H1 (cell line): ENCODE data around the gene FGB. TPM values are rescaled to one million over a fixed set of nuclear protein-coding genes. Genes with fewer than 3 reads are reported as not detected.

Source experiments
- CTCF ChIA-PET: fragments of 300-600 bp; sonication (Branson Sonifier 250); formaldehyde crosslinking; loops from one replicate; lab custom pipeline; 2021; ENCODE audit not compliant: partially characterized antibody; lab: Charles Lee
- POLR2A ChIA-PET: fragments of 300-600 bp; sonication (Branson Sonifier 250); formaldehyde crosslinking; loops from one replicate; lab custom pipeline; 2021; ENCODE audit warnings: inconsistent platforms; ENCODE audit not compliant: partially characterized antibody; lab: Charles Lee
- DNase-seq, 2 experiments: peaks; one replicate each; pipeline versions ENCODE4 v3.0.0 to v3.0.0-alpha.2; 2010 to 2022; ENCODE audit warnings: low spot score in 2 of 2, low read depth in 1 of 2, mixed read lengths in 1 of 2
- FAIRE-seq: peaks from 2 replicates; lab custom pipeline; 2011; peaks lifted over from hg19 to GRCh38; lab: Jason Lieb, UNC
- H2AFZ ChIP-seq: 2 replicates; pipeline ENCODE4 v1.8.1; 2012; ENCODE audit warnings: low read length, inconsistent platforms
- H2AK5ac ChIP-seq: 2 replicates; pipeline ENCODE4 v1.6.1; 2013; ENCODE audit warnings: low read depth, low read length
- H2BK120ac ChIP-seq: replicated peaks from 2 replicates; pipeline ENCODE3; 2013; ENCODE audit warnings: low read depth, low read length, inconsistent platforms
- H2BK12ac ChIP-seq: 2 replicates; pipeline ENCODE4 v1.6.1; 2013; ENCODE audit warnings: low read depth, low read length
- H2BK15ac ChIP-seq: 2 replicates; pipeline ENCODE4 v1.6.1; 2013; ENCODE audit warnings: low read length
- H2BK20ac ChIP-seq: 2 replicates; pipeline ENCODE4 v1.6.1; 2013; ENCODE audit warnings: low read length
- H2BK5ac ChIP-seq: 2 replicates; pipeline ENCODE4 v1.6.1; 2013; ENCODE audit warnings: low read depth, low read length
- H3K14ac ChIP-seq: 2 replicates; pipeline ENCODE4 v1.6.1; 2013; ENCODE audit warnings: inconsistent platforms; ENCODE audit not compliant: insufficient read length
- H3K18ac ChIP-seq: 2 replicates; pipeline ENCODE4 v1.6.1; 2013; ENCODE audit warnings: low read length; ENCODE audit errors: extremely low read depth
- H3K23ac ChIP-seq: 2 replicates; pipeline ENCODE4 v1.6.1; 2013; ENCODE audit warnings: inconsistent platforms; ENCODE audit not compliant: insufficient read length
- H3K23me2 ChIP-seq: 2 replicates; pipeline ENCODE4 v1.6.1; 2013; ENCODE audit warnings: low read depth, low read length
- H3K27ac ChIP-seq: 2 replicates; pipeline ENCODE4 v1.6.1; 2011; ENCODE audit warnings: low read depth, low read length, inconsistent platforms
- H3K27me3 ChIP-seq, 4 experiments: replicated peaks in 1 of 4; 1 replicate in 1 of 4; 2 replicates in 3 of 4; pipeline versions ENCODE4 v1.6.1 to v1.8.1; 2011 to 2013; ENCODE audit warnings: low read length in 3 of 4, mild to moderate bottlenecking in 3 of 4, inconsistent platforms in 2 of 4, mixed read lengths in 2 of 4, moderate library complexity in 1 of 4; ENCODE audit not compliant: control insufficient read depth in 3 of 4, insufficient read depth in 3 of 4; ENCODE audit errors: extremely low read depth in 1 of 4
- H3K36me3 ChIP-seq, 4 experiments: 2 replicates each; pipeline versions ENCODE4 v1.6.1 to v1.8.1; 2011 to 2013; ENCODE audit warnings: mild to moderate bottlenecking in 4 of 4, low read length in 3 of 4, moderate library complexity in 2 of 4, control low read depth in 1 of 4, inconsistent platforms in 1 of 4; ENCODE audit not compliant: insufficient read depth in 4 of 4, control insufficient read depth in 2 of 4
- H3K4ac ChIP-seq: replicated peaks from 2 replicates; pipeline ENCODE3; 2013; ENCODE audit warnings: low read length, low read depth, mixed read lengths, inconsistent platforms; ENCODE audit not compliant: insufficient read length
- H3K4me1 ChIP-seq, 4 experiments: replicated peaks in 1 of 4; 1 replicate in 1 of 4; 2 replicates in 3 of 4; pipeline versions ENCODE4 v1.6.1 to v1.8.1; 2011 to 2013; ENCODE audit warnings: low read length in 3 of 4, inconsistent platforms in 2 of 4, mixed read lengths in 1 of 4; ENCODE audit not compliant: insufficient read depth in 4 of 4, control insufficient read depth in 3 of 4
- H3K4me2 ChIP-seq, 2 experiments: 2 replicates each; pipeline versions ENCODE4 v1.6.1 to v1.8.1; 2011 to 2013; ENCODE audit warnings: low read depth in 2 of 2, low read length in 2 of 2, control low read depth in 1 of 2, inconsistent platforms in 1 of 2, mild to moderate bottlenecking in 1 of 2; ENCODE audit not compliant: insufficient read depth in 1 of 2
- H3K4me3 ChIP-seq, 4 experiments: fragments of 200-600, 300-600 bp in 1 of 4; sonication (generic), shearing (Covaris generic), sonication (Bioruptor Twin) in 1 of 4; 2 replicates each; pipeline versions ENCODE4 v1.5.1 to v1.8.1; 2011 to 2016; ENCODE audit warnings: low read length in 4 of 4, low read depth in 3 of 4, control low read depth in 2 of 4, inconsistent platforms in 2 of 4, mild to moderate bottlenecking in 2 of 4, mixed read lengths in 1 of 4, moderate library complexity in 1 of 4; ENCODE audit not compliant: insufficient read depth in 2 of 4; ENCODE audit errors: extremely low read depth in 1 of 4
- H3K56ac ChIP-seq: replicated peaks from 2 replicates; pipeline ENCODE3; 2013; ENCODE audit warnings: low read depth, mild to moderate bottlenecking, mixed read lengths, low read length, inconsistent platforms; ENCODE audit not compliant: insufficient read length
- H3K79me1 ChIP-seq: 2 replicates; pipeline ENCODE4 v1.6.1; 2013; ENCODE audit warnings: low read depth, low read length, control low read depth
- H3K79me2 ChIP-seq, 2 experiments: 2 replicates each; pipeline versions ENCODE4 v1.6.1 to v1.8.1; 2012 to 2013; ENCODE audit warnings: low read length in 2 of 2, mild to moderate bottlenecking in 2 of 2, inconsistent platforms in 1 of 2; ENCODE audit not compliant: insufficient read depth in 2 of 2, control insufficient read depth in 1 of 2
- H3K9ac ChIP-seq, 4 experiments: replicated peaks in 1 of 4; 1 replicate in 1 of 4; 2 replicates in 3 of 4; pipeline versions ENCODE4 v1.6.1 to v1.8.1; 2011 to 2013; ENCODE audit warnings: low read depth in 3 of 4, low read length in 3 of 4, control low read depth in 2 of 4, mild to moderate bottlenecking in 2 of 4, moderate library complexity in 2 of 4, inconsistent platforms in 1 of 4; ENCODE audit errors: extremely low read depth in 1 of 4
- H3K9me3 ChIP-seq, 2 experiments: 2 replicates each; pipeline versions ENCODE4 v1.6.1 to v1.8.1; 2012 to 2013; ENCODE audit warnings: mild to moderate bottlenecking in 2 of 2, moderate library complexity in 2 of 2, control low read depth in 1 of 2, inconsistent platforms in 1 of 2, low read depth in 1 of 2, low read length in 1 of 2, mixed read lengths in 1 of 2; ENCODE audit not compliant: insufficient read depth in 2 of 2
- H4K20me1 ChIP-seq, 2 experiments: replicated peaks in 1 of 2; 2 replicates each; pipeline versions ENCODE3 to v1.8.1; 2011 to 2013; ENCODE audit warnings: inconsistent platforms in 2 of 2, low read length in 2 of 2, mild to moderate bottlenecking in 1 of 2; ENCODE audit not compliant: insufficient read depth in 2 of 2, control insufficient read depth in 1 of 2
- H4K5ac ChIP-seq: 2 replicates; pipeline ENCODE4 v1.6.1; 2013; ENCODE audit warnings: low read length, low read depth, mixed read lengths, inconsistent platforms; ENCODE audit not compliant: insufficient read length
- H4K8ac ChIP-seq: 2 replicates; pipeline ENCODE4 v1.8.0; 2013; ENCODE audit warnings: mild to moderate bottlenecking, moderate library complexity, low read length, inconsistent platforms; ENCODE audit not compliant: insufficient read depth; ENCODE audit errors: extremely low read depth
- H4K91ac ChIP-seq: replicated peaks from 2 replicates; pipeline ENCODE3; 2013; ENCODE audit warnings: low read length, mixed read lengths, inconsistent platforms; ENCODE audit not compliant: insufficient read length
- SIN3A ChIP-seq, 2 experiments: IDR thresholded peaks in 1 of 2; conservative IDR thresholded peaks in 1 of 2; 2 replicates each; pipeline ENCODE4 v1.6.1; 2011 to 2012; ENCODE audit warnings: low read length in 2 of 2, improper control_type of control experiment in 1 of 2, low read depth in 1 of 2, mild to moderate bottlenecking in 1 of 2
- SIX5 ChIP-seq: IDR thresholded peaks from 2 replicates; pipeline ENCODE4 v1.6.1; 2011; ENCODE audit warnings: mild to moderate bottlenecking, low read depth, low read length
- WGBS, 2 experiments: shearing (Covaris generic) in 1 of 2; methylation state at CpG; one replicate each; pipeline versions ENCODE4 v1.1.6 to v1.1.7; 2013 to 2015; ENCODE audit warnings: low lambda C conversion rate in 2 of 2, mixed read lengths in 2 of 2, inconsistent platforms in 1 of 2, low coverage in 1 of 2, missing lambda C conversion rate in 1 of 2; ENCODE audit not compliant: insufficient replicate concordance in 2 of 2, insufficient coverage in 1 of 2, insufficient read length in 1 of 2; ENCODE audit errors: extremely low coverage in 1 of 2, missing lambda C conversion rate in 1 of 2; 5-methylcytosine and 5-hydroxymethylcytosine counted together
- polyA plus RNA-seq, 7 experiments: library from polyadenylated mRNA; depleted of rRNA in 3 of 7; stranded (reverse) in 5 of 7; unstranded in 2 of 7; fragments of >200 nt in 5 of 7; fragments of 200-250 nt in 2 of 7; gene quantifications; 1 replicate in 5 of 7; 2 replicates in 1 of 7; 4 replicates in 1 of 7; pipeline versions ENCODE4 v1.2.1 to v1.2.3, GENCODE V29; 2011 to 2013; ENCODE audit warnings: missing spikeins in 2 of 7, mixed read lengths in 2 of 7
- total RNA-seq: library from RNA; stranded (reverse); fragmentation: NEBNext Ultra II Directional; extraction: Animal tissue kit (Norgen Biotek cat#: 25700); gene quantifications from 2 replicates; pipeline ENCODE4 v1.2.1, GENCODE V29; 2021
- TF ChIP-seq, protein P1 (sequence below), 3 experiments: IDR thresholded peaks; 1 replicate in 2 of 3; 2 replicates in 1 of 3; pipeline versions ENCODE4 v1.5.1 to v1.6.1; 2011; ENCODE audit warnings: low read length in 3 of 3, mild to moderate bottlenecking in 3 of 3, inconsistent platforms in 2 of 3, low read depth in 1 of 3, moderate library complexity in 1 of 3; ENCODE audit not compliant: insufficient read depth in 1 of 3; ENCODE audit errors: control extremely low read depth in 1 of 3
- TF ChIP-seq, protein P2 (sequence below): IDR thresholded peaks from 2 replicates; pipeline ENCODE4 v1.6.1; 2012; ENCODE audit warnings: inconsistent platforms

Gene FGB
- total and polyA plus RNA-seq, 2 of the 8 experiments (the other 6 are each of a cell fraction or from before 2014, with no cell fraction given) = not detected

GRCh38 chr4:154604696-154605200 lies 41.9 kb downstream of the FGB start:
- Histone ChIP-seq H3K14ac (no peak overlapping the region), H3K79me2 (no peaks in the 10 kb centered on the region), H3K9ac (no peak overlapping the region), H2AFZ (no peak overlapping the region), H2AK5ac (no peak overlapping the region), H3K4me2 (no peak overlapping the region), H3K27me3 (no peaks in the 10 kb centered on the region), H4K91ac (no peak overlapping the region), H3K4ac (no peak overlapping the region), H2BK15ac (no peak overlapping the region), H3K18ac (no peak overlapping the region), H3K9me3 (no peaks in the 10 kb centered on the region), H3K4me1 (peaks cover 0 to 3% (median 0%) of the 10 kb centered on the region in 4 experiments; a peak in 1 of 7 replicates), H3K36me3 (no peaks in the 10 kb centered on the region), H3K4me3 (no peak overlapping the region), H2BK5ac (no peak overlapping the region), H3K23me2 (no peaks in the 10 kb centered on the region; the same call in 1 of the 2 replicates), H3K79me1 (no peaks in the 10 kb centered on the region), H3K27ac (no peak overlapping the region), H3K23ac (no peak overlapping the region), H4K20me1 (no peaks in the 10 kb centered on the region), H2BK20ac (no peak overlapping the region), H4K5ac (no peak overlapping the region), H3K56ac (no peak overlapping the region), H2BK12ac (no peak overlapping the region), H2BK120ac (no peak overlapping the region), H4K8ac (no peak overlapping the region)
- ChIA-PET POLR2A (no interaction called here), CTCF (interaction anchor here (1.0 to 2.8 kb wide), 4 partner anchors 13 to 22 kb away, joined by 3 to 20 read pairs (median 4); no protein-coding TSS in a partner anchor)
- TF ChIP-seq, protein P1, sequence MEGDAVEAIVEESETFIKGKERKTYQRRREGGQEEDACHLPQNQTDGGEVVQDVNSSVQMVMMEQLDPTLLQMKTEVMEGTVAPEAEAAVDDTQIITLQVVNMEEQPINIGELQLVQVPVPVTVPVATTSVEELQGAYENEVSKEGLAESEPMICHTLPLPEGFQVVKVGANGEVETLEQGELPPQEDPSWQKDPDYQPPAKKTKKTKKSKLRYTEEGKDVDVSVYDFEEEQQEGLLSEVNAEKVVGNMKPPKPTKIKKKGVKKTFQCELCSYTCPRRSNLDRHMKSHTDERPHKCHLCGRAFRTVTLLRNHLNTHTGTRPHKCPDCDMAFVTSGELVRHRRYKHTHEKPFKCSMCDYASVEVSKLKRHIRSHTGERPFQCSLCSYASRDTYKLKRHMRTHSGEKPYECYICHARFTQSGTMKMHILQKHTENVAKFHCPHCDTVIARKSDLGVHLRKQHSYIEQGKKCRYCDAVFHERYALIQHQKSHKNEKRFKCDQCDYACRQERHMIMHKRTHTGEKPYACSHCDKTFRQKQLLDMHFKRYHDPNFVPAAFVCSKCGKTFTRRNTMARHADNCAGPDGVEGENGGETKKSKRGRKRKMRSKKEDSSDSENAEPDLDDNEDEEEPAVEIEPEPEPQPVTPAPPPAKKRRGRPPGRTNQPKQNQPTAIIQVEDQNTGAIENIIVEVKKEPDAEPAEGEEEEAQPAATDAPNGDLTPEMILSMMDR (IDR thresholded peaks at IDR 0.05; ENCODE audit: control extremely low read depth in 1 of 3, insufficient read depth in 1 of 3, low read depth in 1 of 3, low read length in 3 of 3) = no peak
- TF ChIP-seq SIX5 = no peak
- no peak for TF ChIP-seq SIN3A (conservative IDR thresholded peaks at IDR 0.05 in 1 of 2, IDR thresholded peaks at IDR 0.05 in 1 of 2; ENCODE audit: low read depth in 1 of 2, low read length in 2 of 2)
- TF ChIP-seq, protein P2, sequence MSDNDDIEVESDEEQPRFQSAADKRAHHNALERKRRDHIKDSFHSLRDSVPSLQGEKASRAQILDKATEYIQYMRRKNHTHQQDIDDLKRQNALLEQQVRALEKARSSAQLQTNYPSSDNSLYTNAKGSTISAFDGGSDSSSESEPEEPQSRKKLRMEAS = no peak
- FAIRE-seq (no peak), DNase-seq (no peak)
- WGBS, 2 experiments = 89% methylated on average over 4 of the region's 4 CpGs; no CpG with 5 or more reads in 1 of the 2 experiments
